SW480 (cell line): ENCODE measurements around the gene SESN1.
"Not testable (repeated sequence)": the region's sequence is repeated elsewhere in the genome, so short reads cannot be mapped to it uniquely, and the experiment has no call there.

Experiments
- DNase-seq: peaks from one replicate; pipeline ENCODE4 v3.0.0-alpha.2; 2016; ENCODE audit warnings: low spot score

The SESN1 gene

GRCh38 chr6:109095036-109095834 is 589 bp upstream of the SESN1 start, which contains the start of gene CEP57L1:
Gene CEP57L1 (plus strand): TSS chr6:109095507. CDS start chr6:109145222, 49,715 bp downstream.
- peak; percentile 94 for DNase-seq

- DNase-seq = no peak
Measured at GRCh38 chr6:109093732-109094415, 772 bp downstream of the SESN1 start.

- no peak for DNase-seq
Measured at GRCh38 chr6:109092074-109092473, 2.6 kb downstream of the SESN1 start.

- DNase-seq = no peak
Measured at GRCh38 chr6:109091314-109092024, 3.2 kb downstream of the SESN1 start.

GRCh38 chr6:109088995-109089394 is 5.7 kb downstream of the SESN1 start:
- DNase-seq = no peak

- DNase-seq = no peak
Measured at GRCh38 chr6:109087661-109088264, 6.9 kb downstream of the SESN1 start.

- not testable (repeated sequence) for DNase-seq
Measured at GRCh38 chr6:109084146-109084545, 10.5 kb downstream of the SESN1 start.

- no peak for DNase-seq
Measured at GRCh38 chr6:109083657-109084056, 11.0 kb downstream of the SESN1 start.

- no peak for DNase-seq
Measured at GRCh38 chr6:109082188-109082577, 12.5 kb downstream of the SESN1 start.

- no peak for DNase-seq
Measured at GRCh38 chr6:109081516-109082187, 13.0 kb downstream of the SESN1 start.

- DNase-seq = no peak
Measured at GRCh38 chr6:109081026-109081425, 13.6 kb downstream of the SESN1 start.

GRCh38 chr6:109079981-109080380 is 14.7 kb downstream of the SESN1 start:
- no peak for DNase-seq

- DNase-seq = no peak
Measured at GRCh38 chr6:109076377-109076776, 18.3 kb downstream of the SESN1 start.

- DNase-seq = no peak
Measured at GRCh38 chr6:109075934-109076333, 18.7 kb downstream of the SESN1 start.

GRCh38 chr6:109074133-109074415 is 20.6 kb downstream of the SESN1 start:
- DNase-seq = no peak

- peak; percentile 49 for DNase-seq
Measured at GRCh38 chr6:109073344-109074132, 21.1 kb downstream of the SESN1 start.

GRCh38 chr6:109071125-109071917 is 23.3 kb downstream of the SESN1 start:
- no peak for DNase-seq

GRCh38 chr6:109069746-109070145 is 24.9 kb downstream of the SESN1 start:
- DNase-seq = no peak

- no peak for DNase-seq
Measured at GRCh38 chr6:109062767-109063352, 31.8 kb downstream of the SESN1 start.

GRCh38 chr6:109062216-109062615 is 32.4 kb downstream of the SESN1 start:
- DNase-seq = no peak
